Naive thymus-derived CD4-positive, alpha-beta T cell (primary cell): ENCODE data around the gene STIM2. TPM values are rescaled to one million over a fixed set of nuclear protein-coding genes. Genes with fewer than 3 reads are reported as not detected.

Source experiments
- ATAC-seq: fragments of 150-1000 bp; cut with Tn5 transposase; 2 replicates; pipeline ENCODE4 v1.10.0; 2021; ENCODE audit warnings: mild to moderate bottlenecking, moderate library complexity
- CTCF ChIA-PET: fragments of 350-600 bp; sonication (Branson Sonifier 250); formaldehyde crosslinking; loops from one replicate; lab custom pipeline; 2021; ENCODE audit warnings: antibody characterized with exemption; lab: Charles Lee
- POLR2A ChIA-PET: fragments of 350-600 bp; sonication (Branson Sonifier 250); formaldehyde crosslinking; loops from one replicate; lab custom pipeline; 2021; ENCODE audit warnings: antibody characterized with exemption, inconsistent platforms; lab: Charles Lee
- DNase-seq, 9 donors: peaks; one replicate each; pipeline versions ENCODE4 v3.0.0 to v3.0.0-alpha.2; 2020 to 2022; ENCODE audit warnings: mixed read lengths in 1 of 9
- H3K27ac ChIP-seq: one replicate; pipeline ENCODE4 v1.7.0; 2013; ENCODE audit warnings: mild to moderate bottlenecking, low read depth, low read length, moderate library complexity
- H3K27me3 ChIP-seq, 2 donors: one replicate each; pipeline ENCODE4 v1.7.0; 2013; ENCODE audit warnings: low read length in 2 of 2, mild to moderate bottlenecking in 2 of 2, moderate library complexity in 2 of 2; ENCODE audit not compliant: control insufficient read depth in 2 of 2, insufficient read depth in 2 of 2
- H3K36me3 ChIP-seq, 3 experiments: 1 replicate in 2 of 3; 2 replicates in 1 of 3; pipeline ENCODE4 v1.7.0; 2013; ENCODE audit warnings: low read length in 3 of 3, mild to moderate bottlenecking in 3 of 3, moderate library complexity in 1 of 3; ENCODE audit not compliant: insufficient read depth in 3 of 3, control insufficient read depth in 2 of 3
- H3K4me1 ChIP-seq, 2 donors: one replicate each; pipeline ENCODE4 v1.7.0; 2013; ENCODE audit warnings: low read length in 2 of 2, mild to moderate bottlenecking in 2 of 2, moderate library complexity in 1 of 2; ENCODE audit not compliant: control insufficient read depth in 2 of 2, insufficient read depth in 2 of 2
- H3K4me3 ChIP-seq: 2 replicates; pipeline ENCODE4 v1.7.0; 2013; ENCODE audit warnings: mild to moderate bottlenecking, low read length
- H3K9me3 ChIP-seq, 3 experiments: 1 replicate in 2 of 3; 2 replicates in 1 of 3; pipeline ENCODE4 v1.7.0; 2013; ENCODE audit warnings: low read length in 3 of 3; ENCODE audit not compliant: control insufficient read depth in 2 of 3
- H3K27ac Mint-ChIP-seq, 9 donors: one replicate each; pipeline ENCODE4 v1.8.0; 2020 to 2022; ENCODE audit warnings: mixed read lengths in 9 of 9, mild to moderate bottlenecking in 8 of 9, moderate library complexity in 5 of 9, inconsistent platforms in 2 of 9
- H3K27me3 Mint-ChIP-seq, 5 donors: one replicate each; pipeline ENCODE4 v1.8.0; 2021 to 2022; ENCODE audit warnings: mixed read lengths in 5 of 5, mild to moderate bottlenecking in 1 of 5
- H3K36me3 Mint-ChIP-seq, 5 donors: one replicate each; pipeline ENCODE4 v1.8.0; 2020 to 2022; ENCODE audit warnings: mixed read lengths in 5 of 5, mild to moderate bottlenecking in 3 of 5, inconsistent platforms in 1 of 5
- H3K4me1 Mint-ChIP-seq, 7 donors: one replicate each; pipeline ENCODE4 v1.8.0; 2020 to 2022; ENCODE audit warnings: mixed read lengths in 7 of 7, mild to moderate bottlenecking in 3 of 7, inconsistent platforms in 1 of 7
- H3K4me3 Mint-ChIP-seq, 10 donors: one replicate each; pipeline ENCODE4 v1.8.0; 2020 to 2022; ENCODE audit warnings: mild to moderate bottlenecking in 10 of 10, mixed read lengths in 10 of 10, moderate library complexity in 6 of 10, inconsistent platforms in 2 of 10
- H3K9me3 Mint-ChIP-seq, 11 donors: one replicate each; pipeline ENCODE4 v1.8.0; 2020 to 2022; ENCODE audit warnings: mixed read lengths in 11 of 11, mild to moderate bottlenecking in 4 of 11, inconsistent platforms in 1 of 11, moderate library complexity in 1 of 11
- intact Hi-C, 2 donors: fragments of 100-400 bp; cut with micrococcal nuclease; formaldehyde crosslinking; loops; one replicate each; pipeline ENCODE4 v1.15.1; 2023
- polyA plus RNA-seq, 2 donors: library from polyadenylated mRNA; unstranded; fragments of 300-500 nt; fragmentation: Illumina TruSeq; gene quantifications; one replicate each; pipeline ENCODE4 v1.2.3, GENCODE V29; 2021
- total RNA-seq, 6 experiments: library from RNA in 5 of 6; stranded (reverse) in 5 of 6; gene quantifications; 1 replicate in 5 of 6; 2 replicates in 1 of 6; pipeline ENCODE4 v1.2.3 and lab custom pipeline; 2021 to 2026

STIM2 gene
- total and polyA plus RNA-seq, 7 experiments from 2014 or later: 24.6 to 103 (median 67.0) TPM

- Mint-ChIP-seq H3K4me3 (no peak overlapping the region), H3K36me3 (peaks cover 0 to 9% (median 2%) of the 10 kb centered on the region in 5 donors), H3K9me3 (peaks cover 0 to 8% (median 4%) of the 10 kb centered on the region in 11 donors), H3K27me3 (peaks cover 0 to 4% (median 0%) of the 10 kb centered on the region in 5 donors), H3K27ac (no peak overlapping the region), H3K4me1 (no peaks in the 10 kb centered on the region)
- no peak for DNase-seq
- no peak overlapping the region for H3K27ac ChIP-seq
- ATAC-seq: no peak
- H3K4me3 ChIP-seq: no peak overlapping the region
- intact Hi-C loops: no loop called here
- ChIA-PET CTCF (no interaction called here), POLR2A (interaction anchor here (1.4 kb wide), 1 partner anchor 28 kb away, joined by 3 read pairs; no protein-coding TSS in a partner anchor)
- H3K36me3 ChIP-seq: no peaks in the 10 kb centered on the region
- H3K9me3 ChIP-seq: no peaks in the 10 kb centered on the region
- no peaks in the 10 kb centered on the region for H3K4me1 ChIP-seq
- no peaks in the 10 kb centered on the region for H3K27me3 ChIP-seq
These were observed 30.6 kb upstream of the STIM2 start for GRCh38 chr4:26830033-26830432.

GRCh38 chr4:26830701-26831100, 29.9 kb upstream of the STIM2 start:
- intact Hi-C loops: no loop called here
- Mint-ChIP-seq H3K9me3 (peaks cover 0 to 8% (median 4%) of the 10 kb centered on the region in 11 donors), H3K4me3 (no peak overlapping the region), H3K36me3 (peaks cover 0 to 9% (median 2%) of the 10 kb centered on the region in 5 donors), H3K4me1 (no peaks in the 10 kb centered on the region), H3K27me3 (peaks cover 0 to 4% (median 0%) of the 10 kb centered on the region in 5 donors), H3K27ac (no peak overlapping the region)
- no peak for DNase-seq
- Histone ChIP-seq H3K27ac (no peak overlapping the region), H3K9me3 (no peaks in the 10 kb centered on the region), H3K4me3 (no peak overlapping the region), H3K27me3 (no peaks in the 10 kb centered on the region), H3K4me1 (no peaks in the 10 kb centered on the region), H3K36me3 (no peaks in the 10 kb centered on the region)
- no peak for ATAC-seq
- ChIA-PET CTCF (no interaction called here), POLR2A (interaction anchor here (0.7 to 1.4 kb wide), 2 partner anchors 20 to 27 kb away, joined by 3 to 4 read pairs; no protein-coding TSS in a partner anchor)

GRCh38 chr4:26836539-26836938, 24.1 kb upstream of the STIM2 start:
- Mint-ChIP-seq H3K27ac (no peak overlapping the region), H3K9me3 (peaks cover 0 to 15% (median 5%) of the 10 kb centered on the region in 11 donors), H3K27me3 (no peaks in the 10 kb centered on the region), H3K36me3 (peaks cover 0 to 4% (median 2%) of the 10 kb centered on the region in 5 donors), H3K4me3 (no peak overlapping the region), H3K4me1 (peaks cover 0 to 15% (median 5%) of the 10 kb centered on the region in 7 donors)
- Histone ChIP-seq H3K4me3 (no peak overlapping the region), H3K36me3 (no peaks in the 10 kb centered on the region), H3K9me3 (no peaks in the 10 kb centered on the region), H3K27me3 (no peaks in the 10 kb centered on the region), H3K27ac (no peak overlapping the region), H3K4me1 (no peaks in the 10 kb centered on the region)
- intact Hi-C loops: no loop called here
- ATAC-seq: no peak
- DNase-seq: no peak
- ChIA-PET POLR2A (no interaction called here), CTCF (no interaction called here)

- peaks cover 0 to 15% (median 5%) of the 10 kb centered on the region in 11 donors for H3K9me3 Mint-ChIP-seq
These were observed 22.4 kb upstream of the STIM2 start for GRCh38 chr4:26837993-26838842.

GRCh38 chr4:26839016-26839415, 21.6 kb upstream of the STIM2 start:
- POLR2A ChIA-PET: no interaction called here
- Histone ChIP-seq H3K4me3 (no peak overlapping the region), H3K9me3 (no peaks in the 10 kb centered on the region), H3K27ac (no peak overlapping the region), H3K27me3 (no peaks in the 10 kb centered on the region), H3K36me3 (no peaks in the 10 kb centered on the region), H3K4me1 (no peaks in the 10 kb centered on the region)
- H3K36me3 Mint-ChIP-seq: peaks cover 0 to 3% (median 0%) of the 10 kb centered on the region in 5 donors
- intact Hi-C loops: no loop called here
- peaks cover 0 to 6% (median 0%) of the 10 kb centered on the region in 5 donors for H3K27me3 Mint-ChIP-seq
- H3K4me3 Mint-ChIP-seq: peak overlapping the region in 2 of 10 donors; percentile 22 to 39
- peaks cover 0 to 15% (median 5%) of the 10 kb centered on the region in 7 donors for H3K4me1 Mint-ChIP-seq
- ATAC-seq (no peak), DNase-seq (no peak)
- CTCF ChIA-PET: no interaction called here
- H3K27ac Mint-ChIP-seq: peak overlapping the region in 6 of 9 donors; percentile 56 to 87 (median 75)
- H3K9me3 Mint-ChIP-seq: peaks cover 0 to 12% (median 4%) of the 10 kb centered on the region in 11 donors

More at GRCh38 chr4:26837993-26838842, 22.4 kb upstream of the STIM2 start:
- Histone ChIP-seq H3K27me3 (no peaks in the 10 kb centered on the region), H3K36me3 (no peaks in the 10 kb centered on the region), H3K27ac (no peak overlapping the region), H3K9me3 (no peaks in the 10 kb centered on the region), H3K4me1 (no peaks in the 10 kb centered on the region), H3K4me3 (no peak overlapping the region)
- H3K27me3 Mint-ChIP-seq: peaks cover 0 to 4% (median 0%) of the 10 kb centered on the region in 5 donors
- H3K4me1 Mint-ChIP-seq: peaks cover 0 to 15% (median 5%) of the 10 kb centered on the region in 7 donors
- H3K27ac Mint-ChIP-seq: peak overlapping the region in 7 of 9 donors; percentile 56 to 87 (median 78)
- POLR2A ChIA-PET: no interaction called here
- ATAC-seq (no peak), DNase-seq (peak in 3 of 9 donors; percentile 7 to 13 (median 13))
- H3K4me3 Mint-ChIP-seq: peak overlapping the region in 7 of 10 donors; percentile 21 to 57 (median 43)
- intact Hi-C loops: no loop called here
- CTCF ChIA-PET: interaction anchor here (1.1 kb wide), 1 partner anchor 152 kb away, joined by 3 read pairs; no protein-coding TSS in a partner anchor
- H3K36me3 Mint-ChIP-seq: peaks cover 0 to 4% (median 2%) of the 10 kb centered on the region in 5 donors

GRCh38 chr4:26839534-26839951, 21.1 kb upstream of the STIM2 start:
- peak overlapping the region in 7 of 9 donors; percentile 2 to 89 (median 43) for H3K27ac Mint-ChIP-seq
- ChIA-PET CTCF (no interaction called here), POLR2A (no interaction called here)
- H3K4me1 Mint-ChIP-seq: peaks cover 0 to 15% (median 5%) of the 10 kb centered on the region in 7 donors
- H3K27ac ChIP-seq: no peak overlapping the region
- no peaks in the 10 kb centered on the region for H3K4me1 ChIP-seq
- H3K36me3 ChIP-seq: no peaks in the 10 kb centered on the region
- H3K27me3 ChIP-seq: no peaks in the 10 kb centered on the region
- H3K4me3 Mint-ChIP-seq: peak overlapping the region in 2 of 10 donors; percentile 5 to 22
- peaks cover 0 to 3% (median 0%) of the 10 kb centered on the region in 5 donors for H3K36me3 Mint-ChIP-seq
- H3K9me3 Mint-ChIP-seq: peaks cover 0 to 9% (median 3%) of the 10 kb centered on the region in 11 donors
- ATAC-seq (no peak), DNase-seq (no peak)
- intact Hi-C loops: no loop called here
- no peaks in the 10 kb centered on the region for H3K9me3 ChIP-seq
- H3K4me3 ChIP-seq: no peak overlapping the region
- H3K27me3 Mint-ChIP-seq: peaks cover 0 to 7% (median 0%) of the 10 kb centered on the region in 5 donors
